HG02943 (cell line): ENCODE measurements around the gene EHBP1.

Experiments
- ATAC-seq: cut with Tn5 transposase; IDR thresholded peaks from one replicate; pipeline ENCODE4 v1.9.1; 2021; ENCODE audit warnings: mild to moderate bottlenecking, low read depth, moderate library complexity; ENCODE audit not compliant: unreplicated experiment

EHBP1 gene

GRCh38 chr2:62774555-62775366 lies 69.2 kb downstream of the EHBP1 start:
- ATAC-seq = no peak

DNA sequence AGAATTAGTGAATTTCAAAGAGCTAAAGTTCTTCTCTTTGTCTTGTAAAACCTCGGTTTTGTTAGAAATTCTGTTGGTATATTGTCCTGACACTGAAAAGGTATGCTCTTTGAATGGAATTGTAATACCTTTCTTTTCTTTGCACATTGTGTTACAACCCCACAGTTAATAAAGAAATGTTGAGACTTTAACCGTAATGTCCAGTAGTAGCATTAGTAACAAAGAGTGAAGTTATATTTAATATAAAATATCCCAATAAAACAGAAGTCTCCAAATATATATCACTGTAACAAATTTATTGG lies 69.8 kb downstream of the EHBP1 start:
- ATAC-seq = no peak

DNA sequence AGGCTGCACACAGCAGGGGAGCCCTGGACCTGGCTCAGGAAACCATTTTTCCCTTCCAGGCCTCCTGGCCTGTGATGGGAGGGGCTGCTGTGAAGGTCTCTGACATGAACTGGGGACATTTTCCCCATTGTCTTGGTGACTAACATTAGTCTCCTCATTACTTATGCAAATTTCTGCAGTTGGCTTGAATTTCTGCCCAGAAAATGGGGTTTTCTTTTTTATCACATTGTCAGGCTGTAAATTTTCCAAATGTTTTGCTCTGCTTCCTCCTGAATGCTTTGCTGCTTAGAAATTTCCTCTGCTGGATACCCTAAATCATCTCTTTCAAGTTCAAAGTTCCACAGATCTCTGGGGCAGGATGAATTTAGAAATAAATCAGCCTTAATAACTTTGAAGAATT lies 78.2 kb downstream of the EHBP1 start:
- ATAC-seq = no peak

- no peak for ATAC-seq
These were observed 78.8 kb downstream of the EHBP1 start for GRCh38 chr2:62784341-62784740.

GRCh38 chr2:62785216-62785615 lies 79.7 kb downstream of the EHBP1 start:
- no peak for ATAC-seq

DNA sequence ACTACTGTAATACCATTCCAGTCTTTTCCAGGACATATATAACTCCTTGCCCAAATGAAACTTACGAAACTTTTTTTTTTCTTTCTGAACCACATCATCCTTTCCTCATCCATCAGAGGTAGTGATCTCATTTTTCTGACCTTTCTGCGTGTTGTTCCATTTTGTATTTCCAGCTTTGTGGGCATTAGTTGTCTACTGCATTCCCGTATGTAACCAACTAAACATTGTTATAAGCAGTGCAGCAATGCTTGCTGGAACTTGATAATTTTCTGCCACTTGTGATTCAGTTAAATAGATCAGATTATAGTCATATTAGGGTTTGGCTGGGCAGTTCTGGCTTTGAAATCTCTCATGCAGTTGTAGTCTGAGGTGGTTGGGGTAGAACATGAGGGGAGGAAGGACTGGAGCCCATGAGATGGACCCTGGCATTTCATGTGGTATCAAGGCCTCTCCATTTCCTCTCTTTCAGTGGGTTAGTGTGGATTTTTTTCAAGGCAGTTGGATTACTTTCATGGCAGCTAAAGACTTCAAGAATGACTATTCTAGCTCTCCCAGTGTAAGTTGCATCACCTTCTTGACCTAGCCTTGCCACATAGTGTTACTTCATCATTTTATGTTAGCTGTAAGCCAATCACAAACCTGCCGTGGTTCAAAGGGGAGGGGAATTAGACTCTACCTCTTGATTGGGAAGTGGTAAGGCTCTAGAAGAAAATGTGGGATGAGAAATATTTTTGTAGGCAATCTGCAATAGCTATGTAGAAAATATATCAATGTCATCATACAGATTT lies 80.5 kb downstream of the EHBP1 start:
- ATAC-seq = no peak

DNA sequence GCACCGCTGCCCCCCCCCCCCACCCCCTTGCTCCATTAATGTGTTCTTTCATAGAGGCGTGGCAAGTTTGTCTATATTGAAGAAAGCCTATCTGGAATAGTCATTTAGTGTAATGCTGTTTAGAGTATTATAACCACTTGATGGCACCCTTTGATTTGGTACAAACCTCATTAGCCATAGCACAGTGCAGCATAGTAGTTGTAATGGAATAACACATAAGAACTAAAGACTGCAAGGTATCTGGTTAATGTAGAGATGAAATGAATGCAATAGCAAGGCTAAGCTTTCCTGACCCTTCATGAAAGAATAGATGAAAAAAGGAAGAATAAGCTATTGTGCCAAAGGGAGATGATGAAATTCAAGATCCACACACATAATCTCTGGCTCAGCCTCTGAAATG lies 81.9 kb downstream of the EHBP1 start:
- no peak for ATAC-seq

DNA sequence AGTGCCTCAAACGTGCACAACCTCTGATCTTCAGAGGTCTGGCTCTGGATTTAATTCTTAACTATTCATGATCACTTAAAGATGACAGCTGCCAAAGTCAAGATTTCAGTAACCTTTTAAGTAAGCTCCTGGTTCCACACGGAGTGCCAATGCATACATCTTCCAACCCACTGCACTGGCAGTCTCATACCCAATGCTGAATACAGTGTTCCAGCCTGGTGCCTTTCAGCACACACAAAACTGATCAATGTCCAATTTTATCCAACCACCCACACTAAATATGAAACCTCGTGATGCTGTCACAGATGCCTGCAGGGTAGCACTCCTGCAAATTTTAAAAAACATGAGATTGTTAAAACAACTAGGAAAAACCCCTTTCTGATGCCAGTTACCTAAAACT lies 84.0 kb downstream of the EHBP1 start:
- ATAC-seq = no peak

DNA sequence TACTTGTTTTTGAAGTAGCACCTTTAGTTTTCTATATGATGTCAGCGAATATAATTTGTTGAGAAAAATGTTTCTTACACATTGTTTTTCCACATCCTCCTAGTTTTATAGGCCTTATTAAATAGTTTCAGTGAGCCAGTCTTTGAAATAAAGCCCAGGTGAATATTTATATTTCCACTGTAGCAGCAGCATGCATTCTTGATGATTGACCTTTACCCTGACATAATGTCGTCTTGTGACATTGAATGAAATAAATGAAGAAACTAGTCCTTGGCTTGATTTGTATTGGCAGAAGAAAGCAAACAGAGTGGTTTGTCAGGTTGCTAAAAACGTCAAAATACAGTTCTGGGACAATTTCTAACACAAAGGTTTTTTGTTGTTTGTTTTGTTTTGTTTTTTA lies 84.4 kb downstream of the EHBP1 start:
- no peak for ATAC-seq

DNA sequence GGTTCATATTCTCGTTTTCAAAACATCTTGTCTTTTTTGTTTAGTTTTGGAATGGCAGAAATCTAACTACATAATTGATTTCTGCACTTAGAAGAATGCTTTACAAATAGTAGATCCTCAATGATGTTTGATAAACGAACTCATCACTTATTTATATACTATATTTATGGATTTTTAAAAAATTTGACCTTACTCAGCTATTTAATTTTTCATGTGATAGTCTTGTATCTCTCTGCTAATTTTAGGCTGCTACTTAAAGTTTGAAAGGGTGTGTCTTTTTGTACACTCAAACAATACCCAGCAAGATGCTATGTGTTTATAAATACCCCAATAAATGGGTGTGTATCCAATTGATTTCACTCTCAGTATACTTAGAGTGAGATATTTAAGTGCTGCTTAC lies 86.9 kb downstream of the EHBP1 start:
- ATAC-seq = no peak

DNA sequence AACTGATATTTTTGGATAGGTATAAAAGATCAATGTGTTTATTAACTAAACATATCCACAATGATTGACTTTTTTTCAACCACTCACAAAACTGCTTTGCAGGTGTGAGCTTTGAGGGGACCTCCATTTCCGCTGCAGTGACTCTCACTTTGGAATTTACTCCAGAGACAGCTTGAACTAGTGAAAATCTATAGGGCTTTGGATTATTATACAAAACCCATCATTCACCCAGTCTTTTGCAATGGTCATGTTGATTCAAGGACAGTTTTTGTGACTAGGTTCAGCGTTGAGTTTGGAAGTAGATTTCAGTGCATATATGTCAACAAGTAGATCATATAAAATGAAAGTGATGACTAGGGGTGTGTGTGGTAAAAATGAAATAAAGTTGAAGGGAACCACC lies 87.7 kb downstream of the EHBP1 start:
- no peak for ATAC-seq

DNA sequence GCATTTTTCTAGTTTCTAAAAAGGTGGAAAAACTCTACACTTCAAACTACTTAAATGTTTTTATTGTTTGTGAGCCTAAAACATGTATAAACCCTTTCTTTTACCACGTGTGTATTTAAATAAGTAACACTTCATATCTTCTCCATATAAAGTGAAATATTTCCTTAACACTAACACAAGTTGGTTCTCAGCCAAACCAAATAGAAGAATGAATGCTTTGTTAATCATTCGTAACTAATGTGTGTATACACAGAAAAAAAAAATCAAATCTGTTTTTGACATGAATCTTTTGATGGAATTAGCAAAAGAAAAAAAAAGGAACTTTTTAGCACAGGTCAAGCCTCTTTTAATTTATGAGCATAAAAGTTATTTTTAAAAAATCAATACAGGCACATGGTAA lies 89.3 kb downstream of the EHBP1 start:
- no peak for ATAC-seq

- ATAC-seq = no peak
These were observed 89.8 kb downstream of the EHBP1 start for GRCh38 chr2:62795341-62795740.

- ATAC-seq = no peak
These were observed 91.6 kb downstream of the EHBP1 start for GRCh38 chr2:62797107-62797506.

- ATAC-seq = no peak
These were observed 95.1 kb downstream of the EHBP1 start for GRCh38 chr2:62800618-62801017.

DNA sequence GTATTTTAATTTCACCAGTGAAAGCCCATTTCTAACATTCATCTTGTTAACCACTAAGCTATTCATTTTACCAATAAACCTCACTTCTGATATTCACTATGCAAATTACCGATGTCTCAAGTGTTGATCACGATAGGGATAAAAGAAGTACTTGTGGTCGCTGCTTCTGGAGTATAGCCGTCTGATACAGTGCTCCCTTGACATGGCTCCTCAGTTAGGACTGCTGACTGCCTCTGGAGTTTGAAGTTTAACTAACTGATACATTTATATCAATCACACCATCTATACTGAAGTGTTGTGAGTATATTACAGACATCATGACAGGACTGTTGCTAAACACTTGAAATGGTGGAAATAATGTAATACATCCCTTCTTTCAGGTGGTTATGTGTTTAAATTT lies 95.6 kb downstream of the EHBP1 start:
- no peak for ATAC-seq

DNA sequence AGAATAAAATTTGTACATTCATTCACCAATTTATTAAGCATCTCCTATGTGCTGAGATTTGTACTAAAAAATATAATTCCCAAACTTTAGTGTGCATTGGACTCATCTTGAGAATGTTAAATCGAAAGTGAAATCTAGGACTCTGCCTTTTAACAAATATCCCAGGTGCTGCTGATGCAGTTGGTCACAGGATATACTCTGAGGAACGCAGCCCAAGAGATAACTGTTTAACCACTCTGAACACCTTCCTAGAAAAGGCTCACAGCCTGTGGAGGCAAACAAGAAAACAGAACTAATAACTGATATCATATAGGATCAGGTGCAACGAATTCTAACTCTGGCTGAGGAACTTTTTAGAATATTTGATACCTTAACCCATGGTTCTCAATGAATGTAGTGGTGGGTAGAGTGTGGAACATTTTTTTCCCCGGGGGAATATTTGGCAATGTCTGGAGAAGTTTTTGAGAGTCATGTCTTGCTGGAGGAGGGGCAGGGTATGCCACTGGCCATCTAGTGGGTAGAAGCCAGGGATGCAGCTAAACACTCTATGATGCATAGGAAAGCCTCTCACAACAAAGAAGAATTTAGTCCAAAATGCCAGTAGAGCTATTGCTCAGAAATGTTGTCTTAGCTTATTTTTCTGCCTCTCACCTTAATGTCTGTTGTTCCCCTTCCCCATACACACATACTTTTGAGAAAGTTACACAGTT lies 96.5 kb downstream of the EHBP1 start:
- ATAC-seq = no peak

GRCh38 chr2:62803961-62804360 lies 98.4 kb downstream of the EHBP1 start:
- no peak for ATAC-seq

GRCh38 chr2:62806231-62806630 lies 100.7 kb downstream of the EHBP1 start:
- ATAC-seq = no peak

DNA sequence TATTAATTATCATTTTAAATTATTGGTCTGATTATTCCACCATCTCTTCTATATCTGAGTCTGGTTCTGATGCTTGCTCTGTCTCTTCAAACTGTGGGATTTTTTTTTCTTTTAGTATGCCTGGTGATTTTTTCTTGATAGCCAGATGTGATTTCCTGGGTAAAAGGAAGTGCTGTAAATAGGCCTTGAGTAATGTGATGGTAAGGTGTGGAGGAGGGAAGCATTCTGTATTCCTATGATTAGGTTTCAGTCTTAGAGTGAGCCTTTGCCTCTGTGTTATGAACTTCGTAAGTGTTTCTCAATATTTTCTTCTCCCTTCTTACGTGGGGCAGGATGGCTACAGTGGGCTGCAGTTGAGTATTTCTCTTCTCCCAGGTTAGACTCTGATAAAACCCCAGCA lies 103.0 kb downstream of the EHBP1 start:
- ATAC-seq = no peak

DNA sequence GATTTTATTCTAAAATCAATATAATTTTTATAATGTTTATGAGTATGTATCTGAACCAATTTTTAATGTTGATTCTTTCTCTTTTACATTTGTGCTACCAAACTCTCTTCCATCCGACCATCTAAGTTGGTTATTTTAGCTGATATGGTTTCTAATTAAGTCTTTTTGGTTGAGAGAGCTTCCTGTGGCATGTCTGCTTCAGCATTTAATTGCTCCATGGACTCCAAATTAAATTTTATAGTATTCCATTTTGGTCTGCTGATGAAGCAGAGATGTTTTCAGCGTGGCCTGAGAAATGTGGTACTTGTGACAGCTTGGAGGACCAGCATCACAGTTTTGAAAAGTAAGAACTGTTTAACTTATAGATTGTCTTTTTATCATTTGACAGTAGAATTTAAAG lies 105.6 kb downstream of the EHBP1 start:
- ATAC-seq = no peak

GRCh38 chr2:62811972-62812371 lies 106.5 kb downstream of the EHBP1 start:
- no peak for ATAC-seq
